IMR-90 (cell line): ENCODE measurements around the gene HORMAD2. TPM values are rescaled to one million over a fixed set of nuclear protein-coding genes. Genes with fewer than 3 reads are reported as not detected.

Experiments
- ATAC-seq: fragments of 200-7000 bp; cut with Tn5 transposase; 2 replicates; pipeline ENCODE4 v1.9.1; 2020; ENCODE audit warnings: low read depth, mild to moderate bottlenecking, moderate library complexity
- BruUV-seq: library from RNA; stranded (reverse); fragments of 400-500 nt; replicated peaks from 2 replicates; lab custom pipeline; 2021; lab: Mats Ljungman, UMichigan
- CTCF ChIA-PET: fragments of 300-600 bp; formaldehyde crosslinking; extraction: SDS; loops from one replicate; lab custom pipeline; 2021; ENCODE audit warnings: antibody characterized with exemption; lab: Yijun Ruan, JAX
- POLR2A ChIA-PET: fragments of 300-600 bp; sonication (Branson Sonifier 250); formaldehyde crosslinking; loops from one replicate; lab custom pipeline; 2022; ENCODE audit warnings: antibody characterized with exemption; ENCODE audit not compliant: unreplicated experiment; lab: Charles Lee
- DNase-seq: peaks from one replicate; pipeline ENCODE4 v3.0.0; 2013
- H2AFZ ChIP-seq: replicated peaks from 2 replicates; pipeline ENCODE3; 2013; ENCODE audit warnings: low read length, mild to moderate bottlenecking; ENCODE audit not compliant: poor library complexity
- H2AK5ac ChIP-seq: 2 replicates; pipeline ENCODE4 v1.6.1; 2013; ENCODE audit warnings: low read depth, low read length, inconsistent platforms
- H2AK9ac ChIP-seq: replicated peaks from 2 replicates; pipeline ENCODE3; 2013; ENCODE audit warnings: mild to moderate bottlenecking, low read depth, low read length, moderate library complexity; ENCODE audit not compliant: poor library complexity
- H2BK120ac ChIP-seq: 2 replicates; pipeline ENCODE4 v1.6.1; 2013; ENCODE audit warnings: low read depth, low read length, inconsistent platforms
- H2BK15ac ChIP-seq: 3 replicates; pipeline ENCODE4 v1.6.1; 2013; ENCODE audit warnings: low read depth, low read length, inconsistent platforms
- H2BK20ac ChIP-seq: 2 replicates; pipeline ENCODE4 v1.6.1; 2013; ENCODE audit warnings: low read depth, mild to moderate bottlenecking, inconsistent platforms, low read length, moderate library complexity
- H2BK5ac ChIP-seq: 2 replicates; pipeline ENCODE4 v1.6.1; 2013; ENCODE audit warnings: mild to moderate bottlenecking, low read depth, low read length, inconsistent platforms; ENCODE audit not compliant: poor library complexity, severe bottlenecking
- H3K14ac ChIP-seq: replicated peaks from 2 replicates; pipeline ENCODE4 v1.6.1; 2013; ENCODE audit warnings: low read depth, low read length, inconsistent platforms
- H3K18ac ChIP-seq: 2 replicates; pipeline ENCODE4 v1.6.1; 2013; ENCODE audit warnings: low read depth, low read length, control low read depth
- H3K23ac ChIP-seq: 2 replicates; pipeline ENCODE4 v1.6.1; 2013; ENCODE audit warnings: low read depth, low read length, inconsistent platforms
- H3K27ac ChIP-seq: 2 replicates; pipeline ENCODE4 v1.5.1; 2013; ENCODE audit warnings: mild to moderate bottlenecking, control low read depth, low read length; ENCODE audit not compliant: insufficient read depth
- H3K27me3 ChIP-seq: 2 replicates; pipeline ENCODE4 v1.6.1; 2013; ENCODE audit warnings: low read length; ENCODE audit not compliant: control insufficient read depth, insufficient read depth
- H3K36me3 ChIP-seq: 2 replicates; pipeline ENCODE4 v1.6.1; 2013; ENCODE audit warnings: low read length, mixed read lengths; ENCODE audit not compliant: control insufficient read depth, insufficient read depth
- H3K4ac ChIP-seq: 2 replicates; pipeline ENCODE4 v1.6.1; 2013; ENCODE audit warnings: low read depth, low read length, inconsistent platforms
- H3K4me1 ChIP-seq: 2 replicates; pipeline ENCODE4 v1.6.1; 2013; ENCODE audit warnings: low read length, mixed read lengths; ENCODE audit not compliant: control insufficient read depth, insufficient read depth
- H3K4me2 ChIP-seq: 2 replicates; pipeline ENCODE4 v1.6.1; 2013; ENCODE audit warnings: low read depth, mild to moderate bottlenecking, control low read depth, low read length, moderate library complexity
- H3K4me3 ChIP-seq: 2 replicates; pipeline ENCODE4 v1.5.1; 2013; ENCODE audit warnings: low read depth, mild to moderate bottlenecking, control low read depth, low read length, moderate library complexity; ENCODE audit not compliant: insufficient read depth
- H3K56ac ChIP-seq: 2 replicates; pipeline ENCODE4 v1.6.1; 2013; ENCODE audit warnings: low read length, inconsistent platforms; ENCODE audit not compliant: insufficient read depth; ENCODE audit errors: extremely low read depth
- H3K79me1 ChIP-seq, 2 experiments: 2 replicates each; pipeline ENCODE4 v1.6.1; 2013; ENCODE audit warnings: low read length in 2 of 2, inconsistent platforms in 1 of 2, low read depth in 1 of 2
- H3K9ac ChIP-seq: 2 replicates; pipeline ENCODE4 v1.6.1; 2013; ENCODE audit warnings: low read depth, low read length, control low read depth
- H3K9me1 ChIP-seq: 2 replicates; pipeline ENCODE4 v1.6.1; 2013; ENCODE audit warnings: low read length, inconsistent platforms; ENCODE audit not compliant: insufficient read depth
- H3K9me3 ChIP-seq: 2 replicates; pipeline ENCODE4 v1.6.1; 2013; ENCODE audit warnings: low read length; ENCODE audit not compliant: control insufficient read depth, insufficient read depth
- H4K20me1 ChIP-seq: 2 replicates; pipeline ENCODE4 v1.6.1; 2013; ENCODE audit warnings: low read length, inconsistent platforms; ENCODE audit not compliant: insufficient read depth
- H4K5ac ChIP-seq: 2 replicates; pipeline ENCODE4 v1.6.1; 2013; ENCODE audit warnings: mild to moderate bottlenecking, low read depth, low read length, control low read depth
- H4K8ac ChIP-seq, 2 experiments: 2 replicates each; pipeline ENCODE4 v1.6.1; 2013; ENCODE audit warnings: low read depth in 2 of 2, low read length in 2 of 2, control low read depth in 1 of 2, inconsistent platforms in 1 of 2
- H4K91ac ChIP-seq: 2 replicates; pipeline ENCODE4 v1.6.1; 2013; ENCODE audit warnings: low read depth, low read length, inconsistent platforms; ENCODE audit not compliant: insufficient read depth
- BHLHE40 ChIP-seq: fragments of 150-350 bp; IDR thresholded peaks from 2 replicates; pipeline ENCODE4 v1.6.1; 2016; ENCODE audit warnings: mild to moderate bottlenecking, low read depth, low read length
- CEBPB ChIP-seq: IDR thresholded peaks from 2 replicates; pipeline ENCODE4 v1.6.1; 2012; ENCODE audit warnings: low read depth, low read length, improper control_type of control experiment
- CHD1 ChIP-seq: IDR thresholded peaks from 2 replicates; pipeline ENCODE4 v1.6.1; 2012; ENCODE audit warnings: low read depth, low read length, improper control_type of control experiment
- FOS ChIP-seq: fragments of 150-350 bp; IDR thresholded peaks from 2 replicates; pipeline ENCODE4 v1.6.1; 2016; ENCODE audit warnings: low read depth, low read length
- MAFK ChIP-seq: IDR thresholded peaks from 2 replicates; pipeline ENCODE4 v1.6.1; 2012; ENCODE audit warnings: low read depth, low read length, improper control_type of control experiment
- MAZ ChIP-seq: IDR thresholded peaks from 2 replicates; pipeline ENCODE4 v1.6.1; 2012; ENCODE audit warnings: low read depth, mild to moderate bottlenecking, low read length, improper control_type of control experiment, moderate library complexity, borderline replicate concordance
- MXI1 ChIP-seq: IDR thresholded peaks from 2 replicates; pipeline ENCODE4 v1.6.1; 2012; ENCODE audit warnings: low read depth, mild to moderate bottlenecking, low read length, moderate library complexity, borderline replicate concordance
- NFE2L2 ChIP-seq: fragments of 150-350 bp; IDR thresholded peaks from 2 replicates; pipeline ENCODE4 v1.6.1; 2016; ENCODE audit warnings: low read depth, mild to moderate bottlenecking, low read length
- POLR2A ChIP-seq: IDR thresholded peaks from 2 replicates; pipeline ENCODE4 v1.6.1; 2012; ENCODE audit warnings: mild to moderate bottlenecking, low read depth, low read length
- RAD21 ChIP-seq: IDR thresholded peaks from 2 replicates; pipeline ENCODE4 v1.6.1; 2012; ENCODE audit warnings: low read length, improper control_type of control experiment
- RCOR1 ChIP-seq: IDR thresholded peaks from 2 replicates; pipeline ENCODE4 v1.6.1; 2012; ENCODE audit warnings: mild to moderate bottlenecking, low read length, improper control_type of control experiment; ENCODE audit not compliant: insufficient replicate concordance
- RFX5 ChIP-seq: IDR thresholded peaks from 2 replicates; pipeline ENCODE4 v1.8.0; 2012; ENCODE audit warnings: low read depth, mild to moderate bottlenecking, low read length, moderate library complexity
- SMC3 ChIP-seq: fragments of 150-350 bp; IDR thresholded peaks from 2 replicates; pipeline ENCODE4 v1.6.1; 2016; ENCODE audit warnings: low read depth, mild to moderate bottlenecking, antibody characterized with exemption, low read length, moderate library complexity
- dilution Hi-C: fragments of 300-500 bp; cut with HindIII; formaldehyde crosslinking; loops from one replicate; pipeline ENCODE4 v1.14.3; 2018; ENCODE audit warnings: low sequenced_read_pairs; ENCODE audit not compliant: unreplicated experiment
- in situ Hi-C: fragments of 300-500 bp; cut with MboI; formaldehyde crosslinking; loops from 3 replicates; pipeline ENCODE4 v1.14.3; 2019; ENCODE audit warnings: low sequenced_read_pairs, inconsistent platforms, mixed read lengths
- intact Hi-C: fragments of 100-400 bp; cut with micrococcal nuclease; formaldehyde crosslinking; loops from 2 replicates; pipeline ENCODE4 v1.10.0; 2022
- polyA plus RNA-seq, 3 experiments: library from polyadenylated mRNA; depleted of rRNA; stranded (reverse); fragments of >200 nt; gene quantifications; 2 replicates each; pipeline ENCODE4 v1.2.3, GENCODE V29; 2012; ENCODE audit warnings: low replicate concordance in 1 of 3
- total RNA-seq: library from RNA; depleted of rRNA; stranded (reverse); fragments of >200 nt; gene quantifications from 2 replicates; pipeline ENCODE4 v1.2.3, GENCODE V29; 2012
- TF ChIP-seq, protein P1 (sequence below): conservative IDR thresholded peaks from 2 replicates; pipeline ENCODE4 v1.5.1; 2012; ENCODE audit warnings: mild to moderate bottlenecking, low read depth, low read length, improper control_type of control experiment
- TF ChIP-seq, protein P2 (sequence below): fragments of 150-350 bp; IDR thresholded peaks from 2 replicates; pipeline ENCODE4 v1.6.1; 2016; ENCODE audit warnings: low read depth, mild to moderate bottlenecking, low read length, moderate library complexity, borderline replicate concordance
- TF ChIP-seq, protein P3 (sequence below): fragments of 150-350 bp; IDR thresholded peaks from 2 replicates; pipeline ENCODE4 v1.6.1; 2017; ENCODE audit warnings: mild to moderate bottlenecking, antibody characterized with exemption, low read length, low read depth

HORMAD2 gene
- total and polyA plus RNA-seq, 2 of the 4 experiments (the other 2 are of a cell fraction): not detected

DNA sequence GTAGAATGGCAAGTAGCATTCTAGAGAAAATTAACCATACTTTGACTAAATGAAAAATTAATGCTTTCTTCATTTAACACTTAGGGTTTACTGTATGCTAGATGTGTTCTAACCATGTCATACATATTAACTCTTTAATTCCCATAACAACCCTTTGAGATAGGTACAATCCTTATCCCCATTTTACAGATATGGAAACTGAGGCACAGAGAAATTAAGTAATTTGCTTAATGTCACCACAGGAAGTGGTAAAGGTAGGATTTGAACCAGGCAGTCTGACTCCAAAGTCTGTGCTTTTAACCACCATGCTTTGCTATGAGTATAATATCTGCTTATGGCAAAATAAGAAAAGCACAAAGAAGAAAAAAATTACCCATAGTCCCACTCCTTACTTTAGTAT lies 106.8 kb downstream of the HORMAD2 start:
- H2BK20ac ChIP-seq: peak overlapping the region; percentile 89; the same call in 1 of the 2 replicates
- H4K8ac ChIP-seq: peak overlapping the region; percentile 54 to 66; a peak in 2 of 4 replicates
- H2AK9ac ChIP-seq: no peak overlapping the region
- H3K27ac ChIP-seq: no peak overlapping the region
- ATAC-seq: no peak
- H3K36me3 ChIP-seq: no peaks in the 10 kb centered on the region
- CTCF ChIA-PET: no interaction called here
- H3K14ac ChIP-seq: no peak overlapping the region
- H2BK120ac ChIP-seq: peak overlapping the region; percentile 85; the same call in 1 of the 2 replicates
- DNase-seq: no peak
- no TSS peak for BruUV-seq
- dilution Hi-C loops: no loop called here
- POLR2A ChIA-PET: no interaction called here
- H3K18ac ChIP-seq: peak overlapping the region; percentile 97
- H3K9me3 ChIP-seq: no peaks in the 10 kb centered on the region
- H3K56ac ChIP-seq: no peak overlapping the region
- peak overlapping the region; percentile 94; the same call in 1 of the 3 replicates for H2BK15ac ChIP-seq
- no peak for TF ChIP-seq SMC3
- TF ChIP-seq NFE2L2: no peak
- TF ChIP-seq BHLHE40: no peak
- no peak for TF ChIP-seq POLR2A
- TF ChIP-seq RCOR1: no peak
- no peak for TF ChIP-seq CEBPB
- TF ChIP-seq, protein P1, sequence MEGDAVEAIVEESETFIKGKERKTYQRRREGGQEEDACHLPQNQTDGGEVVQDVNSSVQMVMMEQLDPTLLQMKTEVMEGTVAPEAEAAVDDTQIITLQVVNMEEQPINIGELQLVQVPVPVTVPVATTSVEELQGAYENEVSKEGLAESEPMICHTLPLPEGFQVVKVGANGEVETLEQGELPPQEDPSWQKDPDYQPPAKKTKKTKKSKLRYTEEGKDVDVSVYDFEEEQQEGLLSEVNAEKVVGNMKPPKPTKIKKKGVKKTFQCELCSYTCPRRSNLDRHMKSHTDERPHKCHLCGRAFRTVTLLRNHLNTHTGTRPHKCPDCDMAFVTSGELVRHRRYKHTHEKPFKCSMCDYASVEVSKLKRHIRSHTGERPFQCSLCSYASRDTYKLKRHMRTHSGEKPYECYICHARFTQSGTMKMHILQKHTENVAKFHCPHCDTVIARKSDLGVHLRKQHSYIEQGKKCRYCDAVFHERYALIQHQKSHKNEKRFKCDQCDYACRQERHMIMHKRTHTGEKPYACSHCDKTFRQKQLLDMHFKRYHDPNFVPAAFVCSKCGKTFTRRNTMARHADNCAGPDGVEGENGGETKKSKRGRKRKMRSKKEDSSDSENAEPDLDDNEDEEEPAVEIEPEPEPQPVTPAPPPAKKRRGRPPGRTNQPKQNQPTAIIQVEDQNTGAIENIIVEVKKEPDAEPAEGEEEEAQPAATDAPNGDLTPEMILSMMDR: no peak
- no peak for TF ChIP-seq CHD1
- no peak for TF ChIP-seq FOS
- no peak for TF ChIP-seq RFX5
- TF ChIP-seq, protein P2, sequence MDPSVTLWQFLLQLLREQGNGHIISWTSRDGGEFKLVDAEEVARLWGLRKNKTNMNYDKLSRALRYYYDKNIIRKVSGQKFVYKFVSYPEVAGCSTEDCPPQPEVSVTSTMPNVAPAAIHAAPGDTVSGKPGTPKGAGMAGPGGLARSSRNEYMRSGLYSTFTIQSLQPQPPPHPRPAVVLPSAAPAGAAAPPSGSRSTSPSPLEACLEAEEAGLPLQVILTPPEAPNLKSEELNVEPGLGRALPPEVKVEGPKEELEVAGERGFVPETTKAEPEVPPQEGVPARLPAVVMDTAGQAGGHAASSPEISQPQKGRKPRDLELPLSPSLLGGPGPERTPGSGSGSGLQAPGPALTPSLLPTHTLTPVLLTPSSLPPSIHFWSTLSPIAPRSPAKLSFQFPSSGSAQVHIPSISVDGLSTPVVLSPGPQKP: no peak
- TF ChIP-seq, protein P3, sequence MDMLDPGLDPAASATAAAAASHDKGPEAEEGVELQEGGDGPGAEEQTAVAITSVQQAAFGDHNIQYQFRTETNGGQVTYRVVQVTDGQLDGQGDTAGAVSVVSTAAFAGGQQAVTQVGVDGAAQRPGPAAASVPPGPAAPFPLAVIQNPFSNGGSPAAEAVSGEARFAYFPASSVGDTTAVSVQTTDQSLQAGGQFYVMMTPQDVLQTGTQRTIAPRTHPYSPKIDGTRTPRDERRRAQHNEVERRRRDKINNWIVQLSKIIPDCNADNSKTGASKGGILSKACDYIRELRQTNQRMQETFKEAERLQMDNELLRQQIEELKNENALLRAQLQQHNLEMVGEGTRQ: no peak
- TF ChIP-seq MAFK: no peak
- TF ChIP-seq MXI1: no peak
- TF ChIP-seq MAZ: no peak
- TF ChIP-seq RAD21: no peak
- peak overlapping the region; percentile 77; the same call in 1 of the 2 replicates for H3K4ac ChIP-seq
- no peak overlapping the region for H3K4me2 ChIP-seq
- H3K9ac ChIP-seq: no peak overlapping the region
- peaks cover 0 to 4% of the 10 kb centered on the region in 2 experiments; a peak in 1 of 4 replicates for H3K79me1 ChIP-seq
- no peak overlapping the region for H3K23ac ChIP-seq
- peaks cover 32% of the 10 kb centered on the region for H3K4me1 ChIP-seq
- no peak overlapping the region for H4K5ac ChIP-seq
- intact Hi-C loops: no loop called here
- no peaks in the 10 kb centered on the region for H4K20me1 ChIP-seq
- no peak overlapping the region for H3K4me3 ChIP-seq
- H2AK5ac ChIP-seq: 0 out of 2 replicates have a peak overlapping the region, but pooled peaks have one; percentile 97
- in situ Hi-C loops: no loop called here
- no peak overlapping the region for H2AFZ ChIP-seq
- H3K9me1 ChIP-seq: peaks cover 16% of the 10 kb centered on the region
- H3K27me3 ChIP-seq: no peaks in the 10 kb centered on the region
- peak overlapping the region; percentile 14 for H2BK5ac ChIP-seq
- no peak overlapping the region for H4K91ac ChIP-seq
